ENCODE results near the gene MYO1B.

MYO1B gene

GRCh38 chr2:191410646-191411436 is 165.6 kb downstream of the MYO1B start:
- Histone ChIP-seq H3K9me3 (ENCODE audit: low read length) (no peaks in the 10 kb centered on the region), H2AFZ (ENCODE audit: low read depth, low read length) (no peak overlapping the region), H3K27me3 (ENCODE audit: insufficient read depth, low read length) (no peaks in the 10 kb centered on the region), H3K36me3 (ENCODE audit: insufficient read depth, low read length) (peaks cover 49% of the 10 kb centered on the region), H3K4me3 (ENCODE audit: low read length) (no peak overlapping the region), H3K4me1 (ENCODE audit: insufficient read depth, low read length) (no peaks in the 10 kb centered on the region)

- Histone ChIP-seq H3K4me1 (ENCODE audit: insufficient read depth, low read length) (no peaks in the 10 kb centered on the region), H3K4me3 (ENCODE audit: low read length) (no peak overlapping the region), H2AFZ (ENCODE audit: low read depth, low read length) (no peak overlapping the region), H3K9me3 (ENCODE audit: low read length) (no peaks in the 10 kb centered on the region), H3K27me3 (ENCODE audit: insufficient read depth, low read length) (no peaks in the 10 kb centered on the region), H3K36me3 (ENCODE audit: insufficient read depth, low read length) (peaks cover 52% of the 10 kb centered on the region)
These were observed 166.3 kb downstream of the MYO1B start for GRCh38 chr2:191411472-191411871.

GRCh38 chr2:191412353-191412752 is 167.1 kb downstream of the MYO1B start:
- Histone ChIP-seq H3K4me3 (ENCODE audit: low read length) (no peak overlapping the region), H2AFZ (ENCODE audit: low read depth, low read length) (no peak overlapping the region), H3K27me3 (ENCODE audit: insufficient read depth, low read length) (no peaks in the 10 kb centered on the region), H3K4me1 (ENCODE audit: insufficient read depth, low read length) (no peaks in the 10 kb centered on the region), H3K36me3 (ENCODE audit: insufficient read depth, low read length) (peaks cover 53% of the 10 kb centered on the region), H3K9me3 (ENCODE audit: low read length) (no peaks in the 10 kb centered on the region)

- no peaks in the 10 kb centered on the region for H3K9me3 ChIP-seq (ENCODE audit: low read length)
- no peak overlapping the region for H3K4me3 ChIP-seq (ENCODE audit: low read length)
- H2AFZ ChIP-seq (ENCODE audit: low read depth, low read length), result no peak overlapping the region
- peaks cover 45% of the 10 kb centered on the region for H3K36me3 ChIP-seq (ENCODE audit: insufficient read depth, low read length)
- no peaks in the 10 kb centered on the region for H3K27me3 ChIP-seq (ENCODE audit: insufficient read depth, low read length)
- H3K4me1 ChIP-seq (ENCODE audit: insufficient read depth, low read length), result no peaks in the 10 kb centered on the region
These were observed 169.9 kb downstream of the MYO1B start for GRCh38 chr2:191415101-191415500.

- H2AFZ ChIP-seq (ENCODE audit: low read depth, low read length), result no peak overlapping the region
- H3K4me1 ChIP-seq (ENCODE audit: insufficient read depth, low read length), result no peaks in the 10 kb centered on the region
- no peak overlapping the region for H3K4me3 ChIP-seq (ENCODE audit: low read length)
- H3K27me3 ChIP-seq (ENCODE audit: insufficient read depth, low read length), result no peaks in the 10 kb centered on the region
- H3K36me3 ChIP-seq (ENCODE audit: insufficient read depth, low read length), result peaks cover 38% of the 10 kb centered on the region
- H3K9me3 ChIP-seq (ENCODE audit: low read length), result no peaks in the 10 kb centered on the region
These were observed 170.7 kb downstream of the MYO1B start for GRCh38 chr2:191415858-191416257.

- no peaks in the 10 kb centered on the region for H3K4me1 ChIP-seq (ENCODE audit: insufficient read depth, low read length)
- H3K27me3 ChIP-seq (ENCODE audit: insufficient read depth, low read length), result no peaks in the 10 kb centered on the region
- H3K36me3 ChIP-seq (ENCODE audit: insufficient read depth, low read length), result peaks cover 26% of the 10 kb centered on the region
- no peak overlapping the region for H3K4me3 ChIP-seq (ENCODE audit: low read length)
- no peak overlapping the region for H2AFZ ChIP-seq (ENCODE audit: low read depth, low read length)
- H3K9me3 ChIP-seq (ENCODE audit: low read length), result no peaks in the 10 kb centered on the region
These were observed 172.5 kb downstream of the MYO1B start for GRCh38 chr2:191417746-191418145.

GRCh38 chr2:191421950-191422349 is 176.7 kb downstream of the MYO1B start:
- Histone ChIP-seq H2AFZ (ENCODE audit: low read depth, low read length) (no peak overlapping the region), H3K36me3 (ENCODE audit: insufficient read depth, low read length) (peaks cover 14% of the 10 kb centered on the region), H3K4me3 (ENCODE audit: low read length) (no peak overlapping the region), H3K4me1 (ENCODE audit: insufficient read depth, low read length) (no peaks in the 10 kb centered on the region), H3K27me3 (ENCODE audit: insufficient read depth, low read length) (no peaks in the 10 kb centered on the region), H3K9me3 (ENCODE audit: low read length) (no peaks in the 10 kb centered on the region)

- Histone ChIP-seq H2AFZ (ENCODE audit: low read depth, low read length) (no peak overlapping the region), H3K9me3 (ENCODE audit: low read length) (no peaks in the 10 kb centered on the region), H3K4me1 (ENCODE audit: insufficient read depth, low read length) (no peaks in the 10 kb centered on the region), H3K4me3 (ENCODE audit: low read length) (no peak overlapping the region), H3K27me3 (ENCODE audit: insufficient read depth, low read length) (no peaks in the 10 kb centered on the region), H3K36me3 (ENCODE audit: insufficient read depth, low read length) (peaks cover 5% of the 10 kb centered on the region)
These were observed 181.8 kb downstream of the MYO1B start for GRCh38 chr2:191427031-191427430.

GRCh38 chr2:191428141-191428540 is 182.9 kb downstream of the MYO1B start:
- H3K27me3 ChIP-seq (ENCODE audit: insufficient read depth, low read length), result no peaks in the 10 kb centered on the region
- H3K36me3 ChIP-seq (ENCODE audit: insufficient read depth, low read length), result peaks cover 5% of the 10 kb centered on the region
- H3K4me3 ChIP-seq (ENCODE audit: low read length), result no peak overlapping the region
- H3K4me1 ChIP-seq (ENCODE audit: insufficient read depth, low read length), result no peaks in the 10 kb centered on the region
- no peak overlapping the region for H2AFZ ChIP-seq (ENCODE audit: low read depth, low read length)
- no peaks in the 10 kb centered on the region for H3K9me3 ChIP-seq (ENCODE audit: low read length)

GRCh38 chr2:191430476-191430875 is 185.3 kb downstream of the MYO1B start:
- Histone ChIP-seq H3K9me3 (ENCODE audit: low read length) (no peaks in the 10 kb centered on the region), H3K27me3 (ENCODE audit: insufficient read depth, low read length) (no peaks in the 10 kb centered on the region), H3K4me1 (ENCODE audit: insufficient read depth, low read length) (no peaks in the 10 kb centered on the region), H2AFZ (ENCODE audit: low read depth, low read length) (no peak overlapping the region), H3K4me3 (ENCODE audit: low read length) (no peak overlapping the region), H3K36me3 (ENCODE audit: insufficient read depth, low read length) (no peaks in the 10 kb centered on the region)

GRCh38 chr2:191432121-191432520 is 186.9 kb downstream of the MYO1B start:
- H3K4me1 ChIP-seq (ENCODE audit: insufficient read depth, low read length), result no peaks in the 10 kb centered on the region
- H3K4me3 ChIP-seq (ENCODE audit: low read length), result no peak overlapping the region
- H3K36me3 ChIP-seq (ENCODE audit: insufficient read depth, low read length), result no peaks in the 10 kb centered on the region
- no peaks in the 10 kb centered on the region for H3K9me3 ChIP-seq (ENCODE audit: low read length)
- H3K27me3 ChIP-seq (ENCODE audit: insufficient read depth, low read length), result no peaks in the 10 kb centered on the region
- H2AFZ ChIP-seq (ENCODE audit: low read depth, low read length), result no peak overlapping the region

GRCh38 chr2:191434072-191434471 is 188.9 kb downstream of the MYO1B start:
- no peak overlapping the region for H2AFZ ChIP-seq (ENCODE audit: low read depth, low read length)
- H3K4me3 ChIP-seq (ENCODE audit: low read length), result no peak overlapping the region
- no peaks in the 10 kb centered on the region for H3K4me1 ChIP-seq (ENCODE audit: insufficient read depth, low read length)
- no peaks in the 10 kb centered on the region for H3K27me3 ChIP-seq (ENCODE audit: insufficient read depth, low read length)
- H3K9me3 ChIP-seq (ENCODE audit: low read length), result no peaks in the 10 kb centered on the region
- no peaks in the 10 kb centered on the region for H3K36me3 ChIP-seq (ENCODE audit: insufficient read depth, low read length)

GRCh38 chr2:191435141-191435540 is 189.9 kb downstream of the MYO1B start:
- no peaks in the 10 kb centered on the region for H3K27me3 ChIP-seq (ENCODE audit: insufficient read depth, low read length)
- no peaks in the 10 kb centered on the region for H3K4me1 ChIP-seq (ENCODE audit: insufficient read depth, low read length)
- no peaks in the 10 kb centered on the region for H3K36me3 ChIP-seq (ENCODE audit: insufficient read depth, low read length)
- H3K9me3 ChIP-seq (ENCODE audit: low read length), result no peaks in the 10 kb centered on the region
- no peak overlapping the region for H3K4me3 ChIP-seq (ENCODE audit: low read length)
- H2AFZ ChIP-seq (ENCODE audit: low read depth, low read length), result no peak overlapping the region
